CD4-positive, alpha-beta T cell treated with Interferon alpha-2 for 1 hour (primary cell): ENCODE measurements around the gene CD200R1L.

Experiments used
- DNase-seq, 2 donors: peaks; one replicate each; pipeline ENCODE4 v3.0.0-alpha.2; 2020 to 2022

Gene CD200R1L

DNA sequence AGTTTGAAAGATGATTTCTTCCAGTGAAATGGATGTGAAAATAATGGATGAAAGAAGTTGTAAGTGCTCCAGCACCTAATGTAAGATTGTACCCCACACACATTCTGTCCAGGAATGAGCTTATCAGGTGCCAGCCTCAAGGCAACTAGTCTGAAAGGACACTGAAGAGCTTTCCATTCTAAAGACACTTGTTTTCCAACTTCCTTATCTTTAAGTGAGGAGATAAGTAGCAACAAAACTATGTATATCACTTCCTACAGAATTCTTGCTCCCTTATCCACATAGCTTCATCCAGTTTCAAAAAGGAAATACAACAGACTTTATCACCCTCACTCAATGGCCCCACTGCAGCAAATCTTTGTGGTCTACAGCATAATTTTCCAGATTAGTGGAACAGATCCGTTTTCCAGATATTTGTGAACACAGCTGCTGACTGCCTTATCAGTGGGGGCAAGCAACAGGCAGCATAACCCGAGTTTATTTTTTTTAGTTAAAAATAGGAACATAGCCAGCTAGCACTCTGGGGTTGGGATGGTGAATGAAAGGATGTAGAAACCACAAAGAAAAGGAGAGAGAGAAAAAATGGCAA, 60.6 kb downstream of the CD200R1L start:
- DNase-seq: no peak

DNA sequence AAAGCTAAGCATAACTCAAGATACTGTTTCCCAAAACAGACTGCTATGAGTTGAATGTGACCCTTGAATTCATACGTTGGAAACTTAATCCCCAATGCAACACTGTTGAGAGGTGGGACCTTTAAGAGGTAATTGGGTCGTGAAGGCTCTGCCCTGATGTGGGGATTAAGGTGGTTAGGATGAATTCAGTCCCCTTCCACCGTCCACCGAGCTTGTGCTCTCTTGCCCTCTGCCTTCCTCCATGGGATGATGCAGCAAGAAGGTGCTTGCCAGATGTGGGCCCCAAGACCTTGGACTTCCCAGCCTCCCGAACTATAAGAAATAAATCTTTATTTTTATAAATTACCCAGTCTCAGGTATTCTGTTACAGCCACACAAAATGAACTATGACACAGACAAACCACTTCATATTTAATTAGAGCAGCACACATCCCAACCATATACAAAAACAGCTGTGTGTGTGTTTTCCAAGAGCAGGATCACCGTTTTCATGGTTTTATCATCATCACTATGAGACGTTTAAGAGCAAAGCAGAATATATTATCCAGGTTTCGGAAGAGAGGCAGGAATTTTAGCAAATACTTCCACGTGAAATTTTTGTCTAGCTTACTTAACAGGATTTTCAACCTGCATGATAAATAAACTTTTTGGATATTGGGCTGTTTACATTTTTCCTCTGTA, 61.2 kb downstream of the CD200R1L start:
- no peak for DNase-seq

DNA sequence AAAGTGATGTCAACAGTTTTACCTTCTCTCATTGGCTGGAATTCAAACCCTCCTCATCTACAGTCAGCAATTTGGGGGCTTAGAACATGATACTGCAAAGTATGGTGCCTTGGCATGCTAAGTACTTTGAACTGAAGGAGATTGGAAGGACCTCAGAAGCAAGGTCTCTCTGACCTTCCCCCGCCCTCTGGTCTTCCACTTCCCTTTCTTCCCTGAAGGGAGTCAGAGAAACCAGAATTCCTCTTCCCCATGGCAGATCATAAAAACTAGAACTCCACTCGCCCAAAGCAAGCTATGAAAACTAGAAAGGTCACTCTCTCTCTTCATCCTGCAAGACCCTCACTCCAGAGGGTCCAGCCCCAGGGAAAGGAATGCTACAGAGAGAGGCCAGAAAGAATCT, 64.2 kb downstream of the CD200R1L start:
- no peak for DNase-seq

DNA sequence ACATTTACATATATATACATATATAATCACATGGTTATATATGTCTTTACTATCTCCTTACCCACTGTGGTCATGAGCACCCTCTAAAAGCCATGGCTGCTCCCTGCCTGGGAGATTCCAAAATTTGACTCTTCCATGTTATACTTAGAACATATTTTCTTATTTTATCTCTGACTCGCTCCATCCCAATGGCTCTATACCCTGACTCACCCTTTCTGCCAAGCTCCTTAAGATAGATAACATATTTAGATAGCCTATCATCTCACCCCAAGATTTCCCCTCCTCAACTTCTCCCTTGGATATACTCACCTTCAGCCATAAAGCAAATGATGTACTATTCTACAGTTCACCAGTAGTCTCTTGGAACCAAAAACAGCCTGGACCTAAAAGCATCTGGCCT, 65.1 kb downstream of the CD200R1L start:
- DNase-seq: no peak

DNA sequence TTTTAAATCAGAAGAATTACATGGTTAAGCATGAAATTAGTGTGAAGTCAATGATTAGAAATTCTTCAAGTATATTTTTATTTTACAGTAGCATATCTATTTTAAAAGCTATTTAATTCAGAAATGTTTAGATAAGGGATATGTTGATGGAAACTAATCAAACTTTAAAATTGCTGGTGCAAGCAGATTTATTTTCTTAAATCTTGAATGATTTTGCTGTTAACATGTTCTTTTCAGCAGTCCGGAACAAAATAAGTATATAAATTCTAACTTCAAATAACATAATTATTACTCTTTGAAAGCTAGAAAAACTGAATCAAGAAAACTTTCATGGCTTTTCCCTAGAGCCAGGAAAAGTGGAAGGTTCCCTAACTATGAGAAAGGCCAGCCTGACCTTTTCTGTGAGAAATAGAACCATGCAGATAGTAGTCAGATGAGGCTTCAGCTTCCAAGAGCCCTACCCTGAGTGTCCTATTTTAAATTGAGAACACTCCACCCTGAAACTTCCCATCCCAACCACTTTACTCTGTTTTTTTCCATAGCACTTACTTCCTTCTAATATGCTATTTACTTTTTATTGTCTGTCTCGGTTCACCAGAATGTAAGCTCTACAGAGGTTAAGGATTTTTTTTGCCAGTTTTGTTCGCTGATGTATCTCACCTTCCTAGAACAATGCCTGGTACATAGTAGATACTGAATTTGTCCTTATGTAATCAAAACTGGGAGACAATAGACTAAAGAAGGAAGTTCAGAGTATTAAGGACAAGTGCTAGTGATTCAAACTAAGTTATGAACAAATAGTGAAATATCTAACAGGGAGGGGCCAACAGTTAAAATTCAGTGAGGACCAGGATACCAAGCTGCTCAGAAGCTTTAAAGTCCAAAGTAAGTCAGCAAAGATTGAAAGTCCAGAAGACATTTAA, 66.8 kb downstream of the CD200R1L start:
- no peak for DNase-seq

DNA sequence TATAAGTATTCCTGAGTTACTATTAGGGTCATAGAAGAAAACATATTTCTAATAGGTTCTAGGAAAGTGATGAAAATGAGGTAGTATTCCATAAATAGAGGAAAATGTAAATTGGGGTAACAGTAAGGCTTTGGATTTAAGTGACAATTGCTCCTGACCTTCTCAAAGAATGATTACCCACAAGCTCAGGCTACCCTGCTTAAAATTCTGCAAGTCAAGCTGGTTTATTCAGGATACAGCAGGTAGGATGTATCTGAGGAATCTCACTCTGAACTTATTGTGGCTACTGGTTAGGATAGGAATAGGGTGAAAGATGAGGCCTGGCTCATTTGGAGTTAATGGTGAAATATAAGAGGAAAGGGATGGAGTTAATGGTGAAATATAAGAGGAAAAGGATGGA, 67.7 kb downstream of the CD200R1L start:
- DNase-seq: no peak

DNA sequence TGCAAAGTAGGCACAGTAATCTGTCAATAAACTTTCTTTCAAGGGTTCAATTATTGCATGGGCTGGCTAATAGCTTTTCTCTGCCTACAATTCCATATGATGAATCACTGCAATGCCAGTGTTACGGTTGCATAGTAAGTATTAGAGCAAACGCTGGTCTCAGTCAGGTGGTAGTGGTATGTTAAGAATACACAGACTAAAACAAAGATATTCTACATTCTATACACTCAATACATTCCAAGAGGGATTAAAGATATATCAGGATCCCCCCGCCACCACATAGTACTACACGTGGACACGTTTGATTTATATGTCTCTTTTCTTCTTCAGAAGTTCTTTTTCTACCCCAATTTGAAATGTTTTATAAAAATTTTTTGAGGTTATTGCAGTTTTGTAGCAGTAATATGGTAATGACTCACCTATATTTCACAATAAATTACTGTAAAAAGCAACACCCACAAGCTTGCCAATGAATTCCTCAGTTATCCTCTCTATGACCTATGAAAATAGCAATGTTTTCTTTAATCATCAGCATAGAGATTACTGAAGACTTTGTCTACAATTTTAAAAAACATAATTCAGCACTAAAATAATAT, 68.2 kb downstream of the CD200R1L start:
- DNase-seq: no peak

DNA sequence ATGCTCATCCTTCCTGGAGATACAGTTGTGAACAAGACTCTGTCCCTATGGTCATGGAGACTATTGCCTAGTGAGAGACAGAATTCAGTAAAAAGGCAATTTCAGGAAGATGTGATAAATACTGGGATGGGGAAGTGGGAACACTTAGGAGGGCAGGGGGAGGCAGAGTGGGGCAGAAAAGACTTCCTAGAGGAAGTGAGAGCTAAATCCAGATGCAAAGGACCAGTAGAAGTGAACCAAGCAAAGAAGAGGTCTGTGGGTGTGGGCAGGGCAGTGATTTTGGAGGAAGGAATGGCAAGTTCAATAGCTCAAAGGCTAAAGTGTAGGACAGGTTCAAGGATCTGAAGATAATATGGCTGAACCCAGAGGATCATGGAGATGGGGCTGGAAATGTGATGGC, 68.9 kb downstream of the CD200R1L start:
- DNase-seq: no peak

DNA sequence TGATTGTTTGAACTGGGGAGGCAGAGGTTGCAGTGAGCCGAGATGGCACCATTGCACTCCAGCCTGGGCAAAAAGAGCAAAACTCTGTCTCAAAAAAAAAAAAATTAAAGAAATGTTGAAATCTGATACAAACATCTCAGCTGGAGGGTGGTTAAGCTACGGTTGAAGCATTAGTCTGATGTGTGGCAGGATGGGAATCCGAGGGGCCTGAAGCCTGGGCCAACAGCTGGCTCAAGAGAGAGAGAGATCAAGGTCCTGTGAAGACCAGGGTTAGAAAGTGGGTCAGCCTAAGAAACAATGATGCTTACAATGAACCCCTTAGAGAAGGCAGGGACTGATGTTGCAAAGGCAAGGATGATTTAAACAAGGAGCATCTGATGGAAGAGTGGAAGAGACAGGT, 69.8 kb downstream of the CD200R1L start:
- DNase-seq: no peak

DNA sequence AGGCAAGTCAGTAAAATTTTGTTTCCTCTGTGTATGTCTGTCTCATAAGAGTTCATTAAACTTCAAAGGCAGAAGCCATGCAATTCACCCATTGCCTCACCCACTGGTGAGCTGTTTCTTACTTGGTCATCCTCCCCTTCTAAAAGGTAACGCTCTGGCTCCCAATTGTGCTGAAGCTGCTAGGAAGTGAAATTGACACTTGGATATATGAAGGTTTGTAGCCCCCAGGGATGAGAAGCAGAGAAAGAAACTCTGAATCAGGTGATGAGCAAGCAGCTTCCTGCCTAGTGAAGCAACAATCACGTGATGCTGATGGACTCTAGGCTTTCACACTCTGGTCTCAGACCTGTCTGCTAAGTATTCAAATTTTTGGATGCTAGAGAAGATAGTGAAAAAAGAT, 70.7 kb downstream of the CD200R1L start:
- no peak for DNase-seq

DNA sequence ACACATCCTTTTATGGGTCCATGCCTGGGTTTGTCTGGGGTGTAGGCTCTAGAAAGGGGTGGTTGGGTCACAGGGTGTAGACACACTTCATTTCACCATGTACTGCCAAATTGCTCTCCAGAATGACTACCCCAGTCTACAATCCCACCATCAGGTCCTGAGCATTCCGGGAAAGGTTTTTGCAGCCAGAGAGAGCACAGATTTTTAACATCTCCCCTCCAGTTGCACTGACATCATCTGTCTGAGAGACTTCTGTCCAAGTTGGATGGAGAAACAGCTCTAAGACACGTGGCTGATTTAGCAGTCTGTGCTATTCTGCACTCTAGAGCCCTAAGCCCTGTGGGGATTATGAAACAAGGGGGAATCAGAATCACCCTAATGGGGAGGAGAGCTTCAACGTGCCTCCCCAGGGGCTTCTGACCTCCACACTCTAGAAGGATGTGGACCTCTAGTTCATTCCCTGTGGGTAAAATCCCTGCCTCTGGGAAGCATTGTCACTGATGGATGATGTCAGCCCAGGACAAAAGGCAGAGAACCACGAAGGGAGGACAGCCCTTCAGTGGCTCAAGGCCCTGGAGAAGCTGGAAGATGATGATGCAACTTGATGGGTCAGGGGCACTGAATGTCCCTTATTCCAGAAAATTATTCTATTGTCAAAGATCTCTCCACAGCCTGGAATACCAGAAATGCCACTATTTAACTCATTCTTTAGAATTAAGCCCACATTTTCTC, 71.5 kb downstream of the CD200R1L start:
- no peak for DNase-seq

DNA sequence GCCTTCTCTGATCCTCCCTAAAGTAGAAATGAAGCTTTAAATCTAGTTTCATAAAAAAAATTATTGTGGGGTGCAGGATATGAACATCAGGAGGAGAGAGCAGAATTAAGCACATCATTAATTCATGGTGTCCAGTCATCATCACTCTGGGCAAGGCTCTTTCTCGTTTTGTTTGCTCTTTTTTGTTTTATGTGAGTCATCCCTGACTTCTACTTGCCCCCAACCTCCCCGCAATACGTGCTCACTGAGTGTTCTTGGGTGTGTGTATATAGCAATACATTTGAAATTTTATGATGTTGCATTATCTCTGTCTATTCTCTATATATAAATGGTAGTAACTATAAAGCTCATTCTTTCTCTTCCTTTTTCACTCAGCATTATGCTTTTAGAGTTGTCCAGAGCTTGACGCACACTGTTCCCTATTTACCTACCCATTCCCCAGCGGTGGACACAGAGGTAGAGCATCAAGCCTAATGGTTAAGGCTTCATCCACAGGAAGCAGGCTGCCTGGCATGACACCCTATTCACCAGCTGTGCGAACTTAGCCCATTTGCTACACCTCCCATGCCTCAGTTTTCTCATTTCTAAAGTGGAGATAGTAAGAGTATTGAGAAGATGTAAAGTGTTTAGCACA, 72.3 kb downstream of the CD200R1L start:
- peak in 1 of 2 donors; percentile 21 for DNase-seq

DNA sequence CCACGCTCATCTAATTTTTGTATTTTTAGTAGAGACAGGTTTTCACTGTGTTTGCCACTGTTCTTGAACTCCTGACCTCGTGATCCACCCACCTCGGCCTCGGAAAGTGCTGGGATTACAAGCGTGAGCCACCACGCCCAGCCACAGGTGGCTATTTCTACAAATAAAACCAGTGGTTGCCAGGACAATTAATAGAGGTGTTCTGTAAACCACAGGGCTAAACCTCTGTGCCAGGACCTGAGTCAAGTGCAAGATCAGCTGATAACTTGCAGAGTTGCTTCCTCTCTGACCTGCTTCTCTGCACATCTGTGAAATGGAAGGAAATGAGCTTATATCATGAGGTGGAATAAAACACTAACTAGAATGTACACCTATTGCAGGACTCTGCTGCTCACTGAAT, 72.8 kb downstream of the CD200R1L start:
- DNase-seq: peak; percentile 39 to 70

DNA sequence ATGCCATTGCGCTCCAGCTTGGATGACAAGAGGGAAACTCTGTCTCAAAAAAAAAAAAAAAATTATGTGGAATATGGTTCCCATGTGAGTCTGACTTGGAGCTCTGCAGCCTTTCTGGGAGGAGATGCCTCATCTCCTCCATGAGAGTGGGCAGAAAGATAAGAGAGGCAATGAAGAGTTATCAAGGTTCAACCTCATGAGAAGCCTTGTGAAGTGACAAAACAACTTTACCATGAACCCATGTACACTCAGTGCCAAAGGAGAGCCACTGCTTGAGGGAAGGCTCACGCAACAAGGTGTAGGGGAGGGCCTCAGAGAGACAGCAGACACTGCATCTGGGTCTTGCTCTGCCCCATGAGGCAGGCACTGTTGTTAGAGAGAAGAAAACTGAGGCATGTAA, 75.7 kb downstream of the CD200R1L start:
- no peak for DNase-seq

DNA sequence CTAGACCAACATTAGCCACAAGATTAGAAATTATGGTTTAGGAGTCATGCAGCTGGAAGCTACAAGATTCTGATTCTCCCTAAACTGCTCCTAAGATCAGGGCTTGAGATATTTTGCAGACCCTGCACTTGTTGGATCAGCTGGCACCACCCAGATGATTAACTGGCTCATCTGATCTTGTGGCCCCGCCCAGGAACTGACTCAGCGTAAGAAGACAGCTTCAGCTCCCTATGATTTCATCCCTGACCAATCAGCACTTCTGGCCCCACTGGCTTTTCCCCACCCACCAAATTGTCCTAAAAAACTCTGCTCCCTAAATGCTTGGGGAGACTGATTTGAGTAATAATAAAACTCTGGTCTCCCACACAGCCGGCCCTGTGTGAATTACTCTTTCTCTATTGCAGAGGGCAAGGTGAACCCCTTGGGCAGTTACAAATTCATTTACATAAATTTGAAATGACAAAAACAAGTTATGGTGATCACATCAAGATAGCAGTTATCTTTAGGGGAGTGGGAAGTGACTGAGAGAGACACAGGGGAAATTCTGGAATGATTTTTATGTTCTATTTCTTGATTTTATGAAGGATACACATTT, 76.5 kb downstream of the CD200R1L start:
- DNase-seq: peak in 1 of 2 donors; percentile 3

DNA sequence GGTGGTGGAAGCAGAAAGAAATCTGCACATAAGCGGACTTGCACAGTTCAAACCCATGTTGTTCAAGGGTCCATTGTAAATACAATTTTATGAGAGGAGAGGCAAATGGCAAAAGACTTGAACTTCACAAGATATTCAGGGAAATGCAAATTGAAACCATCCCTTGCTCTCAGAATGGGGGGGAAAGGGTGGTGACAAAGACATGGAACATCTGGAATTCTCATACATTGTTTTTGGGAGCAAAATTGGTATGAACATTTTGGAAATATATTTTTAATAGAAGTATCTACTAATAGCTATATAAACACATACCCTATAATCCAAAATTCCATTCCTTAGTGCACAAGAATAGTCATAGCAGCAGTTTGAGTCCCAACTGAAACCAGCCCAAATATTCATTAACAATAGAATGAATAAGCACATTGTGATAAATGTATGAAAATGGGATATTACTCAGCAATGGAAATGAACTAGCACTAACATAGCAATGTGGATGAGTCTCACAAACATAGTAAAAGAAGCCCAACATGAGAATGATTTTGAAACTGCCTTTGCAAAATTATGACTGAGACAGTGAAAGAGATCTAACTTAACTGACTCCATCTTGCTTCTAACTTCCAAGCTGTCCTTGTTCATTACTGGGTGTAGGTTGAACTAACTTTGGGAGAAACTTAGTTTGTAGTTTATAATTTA, 77.2 kb downstream of the CD200R1L start:
- no peak for DNase-seq

DNA sequence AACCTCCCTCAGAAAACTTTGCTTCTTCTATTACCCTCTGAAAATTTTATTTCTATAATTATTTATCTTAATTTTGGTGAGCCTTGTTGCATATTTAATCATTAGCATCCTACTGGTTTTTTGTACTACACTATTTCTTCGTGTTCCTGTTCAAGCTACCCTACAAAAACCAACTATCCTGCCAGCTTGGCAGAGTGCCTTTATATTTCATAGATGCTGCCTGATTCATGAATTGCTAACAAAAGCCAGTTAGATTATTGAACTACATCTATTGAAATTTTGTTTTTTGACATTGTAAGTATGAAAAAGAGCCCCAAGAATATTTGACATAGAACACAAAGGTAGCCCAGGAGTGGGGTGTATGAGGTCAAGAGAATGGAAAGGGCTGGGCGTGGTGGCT, 78.9 kb downstream of the CD200R1L start:
- DNase-seq: no peak

DNA sequence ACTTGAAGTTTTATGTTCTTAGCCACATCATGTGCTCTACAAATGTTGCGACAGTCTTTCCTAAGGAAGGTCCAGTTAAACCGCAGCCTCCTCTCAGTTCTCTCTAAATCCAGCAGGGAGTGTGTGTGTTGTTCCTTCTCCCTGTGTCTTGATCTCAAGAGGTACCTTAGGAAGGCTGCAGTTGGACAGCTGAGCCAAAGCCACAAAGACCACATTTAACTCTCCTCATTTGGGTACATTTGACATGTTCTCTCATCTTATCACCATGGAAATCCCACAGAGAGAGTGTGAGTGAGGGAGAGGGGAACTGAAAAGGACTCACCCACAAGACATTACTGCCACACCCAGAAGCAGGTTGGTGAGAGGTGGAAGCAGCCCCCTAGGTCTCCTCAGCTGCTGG, 79.5 kb downstream of the CD200R1L start:
- no peak for DNase-seq
